Hepatocyte (in vitro differentiated cells): ENCODE results near the gene DNASE1. TPM values are rescaled to one million over a fixed set of nuclear protein-coding genes. Genes with fewer than 3 reads are reported as not detected.

Experiments
- DNase-seq: peaks from one replicate; pipeline ENCODE4 v3.0.0-alpha.2; 2016; ENCODE audit warnings: low spot score
- H2AFZ ChIP-seq: fragments of 200-600 bp; sonication (generic); 2 replicates; pipeline ENCODE4 v1.6.0; 2016; ENCODE audit warnings: antibody characterized with exemption, mild to moderate bottlenecking
- H3K27ac ChIP-seq: fragments of 200-600 bp; sonication (generic); 2 replicates; pipeline ENCODE4 v1.5.1; 2016; ENCODE audit warnings: mild to moderate bottlenecking
- H3K27me3 ChIP-seq: fragments of 200-600 bp; sonication (generic); 2 replicates; pipeline ENCODE4 v1.6.1; 2016
- H3K36me3 ChIP-seq: fragments of 200-600 bp; sonication (generic); replicated peaks from 2 replicates; pipeline ENCODE4 v1.5.1; 2016; ENCODE audit warnings: low read depth; ENCODE audit not compliant: insufficient read depth
- H3K4me1 ChIP-seq: fragments of 200-600 bp; sonication (generic); 2 replicates; pipeline ENCODE4 v1.5.1; 2016; ENCODE audit warnings: mild to moderate bottlenecking, moderate library complexity; ENCODE audit not compliant: insufficient read depth
- H3K4me2 ChIP-seq: fragments of 200-600 bp; sonication (generic); 2 replicates; pipeline ENCODE4 v1.6.0; 2016
- H3K4me3 ChIP-seq: fragments of 200-600 bp; sonication (generic); 2 replicates; pipeline ENCODE4 v1.5.1; 2016; ENCODE audit warnings: mild to moderate bottlenecking
- H3K79me2 ChIP-seq: fragments of 200-600 bp; sonication (generic); 2 replicates; pipeline ENCODE4 v1.6.0; 2017; ENCODE audit warnings: mild to moderate bottlenecking
- H3K9me2 ChIP-seq: fragments of 200-600 bp; sonication (generic); replicated peaks from 2 replicates; pipeline ENCODE4 v1.6.0; 2017; ENCODE audit warnings: mild to moderate bottlenecking; ENCODE audit not compliant: insufficient read depth
- H3K9me3 ChIP-seq: fragments of 200-600 bp; sonication (generic); 2 replicates; pipeline ENCODE4 v1.5.1; 2016; ENCODE audit warnings: low read depth, mild to moderate bottlenecking
- H4K20me1 ChIP-seq: fragments of 200-600 bp; sonication (generic); 2 replicates; pipeline ENCODE4 v1.6.0; 2016; ENCODE audit warnings: mild to moderate bottlenecking; ENCODE audit not compliant: insufficient read depth, poor library complexity, severe bottlenecking
- EZH2 ChIP-seq: fragments of 200-600 bp; sonication (generic); IDR thresholded peaks from 2 replicates; pipeline ENCODE4 v1.6.1; 2016; ENCODE audit warnings: antibody characterized with exemption, mild to moderate bottlenecking, borderline replicate concordance
- EZH2phosphoT487 ChIP-seq: fragments of 200-600 bp; sonication (generic); IDR thresholded peaks from one replicate; pipeline ENCODE4 v1.6.1; 2018; ENCODE audit warnings: antibody characterized with exemption, mild to moderate bottlenecking, low read depth, moderate library complexity; ENCODE audit not compliant: unreplicated experiment, severe bottlenecking
- WGBS: methylation state at CpG from one replicate; pipeline ENCODE4 v1.1.6; 2016; ENCODE audit warnings: low lambda C conversion rate; ENCODE audit errors: missing lambda C conversion rate; 5-methylcytosine and 5-hydroxymethylcytosine counted together
- polyA plus RNA-seq: library from polyadenylated mRNA; unstranded; fragments of >200 nt; fragmentation: Nextera tagmentation; extraction: Ambion mirVana; gene quantifications from 2 replicates; pipeline ENCODE4 v1.2.1, GENCODE V29; 2016
- total RNA-seq: library from RNA; depleted of rRNA; stranded (reverse); fragments of >200 nt; gene quantifications from 2 replicates; pipeline ENCODE4 v1.2.3, GENCODE V29; 2014
- TF ChIP-seq, protein P1 (sequence below): fragments of 200-600 bp; sonication (generic); IDR thresholded peaks from 2 replicates; pipeline ENCODE4 v1.5.1; 2016; ENCODE audit warnings: antibody characterized with exemption, mild to moderate bottlenecking; ENCODE audit not compliant: poor library complexity

The DNASE1 gene
- total and polyA plus RNA-seq, 2 experiments from 2014 or later, result 284 to 337 TPM

DNA sequence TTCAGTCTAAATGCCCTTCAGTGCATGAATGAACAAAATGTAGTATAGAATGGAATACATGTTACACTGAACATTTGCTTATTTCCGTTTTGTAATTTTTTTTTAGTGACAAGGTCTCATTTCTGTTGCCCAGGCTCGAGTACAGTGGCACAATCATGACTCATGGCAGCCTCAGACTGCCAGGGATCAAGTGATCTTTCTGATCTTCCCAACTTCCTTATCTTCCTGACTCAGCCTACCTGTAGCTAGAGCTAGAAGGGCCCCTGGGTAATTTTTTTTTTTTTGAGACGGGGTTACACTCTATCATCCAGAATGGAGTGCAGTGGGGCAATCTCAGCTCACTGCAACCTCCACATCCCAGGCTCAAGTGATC lies 35.7 kb upstream of the DNASE1 start:
- peak overlapping the region; percentile 34 for H3K27ac ChIP-seq
- no peak overlapping the region for H2AFZ ChIP-seq
- H3K9me3 ChIP-seq, result no peaks in the 10 kb centered on the region
- H3K9me2 ChIP-seq, result no peaks in the 10 kb centered on the region
- no peaks in the 10 kb centered on the region for H3K36me3 ChIP-seq
- no peaks in the 10 kb centered on the region for H3K4me1 ChIP-seq
- WGBS, result 88% methylated on average over 3 of the region's 3 CpGs
- no peak for DNase-seq
- TF ChIP-seq EZH2 (no peak), EZH2phosphoT487 (no peak)
- TF ChIP-seq, protein P1, sequence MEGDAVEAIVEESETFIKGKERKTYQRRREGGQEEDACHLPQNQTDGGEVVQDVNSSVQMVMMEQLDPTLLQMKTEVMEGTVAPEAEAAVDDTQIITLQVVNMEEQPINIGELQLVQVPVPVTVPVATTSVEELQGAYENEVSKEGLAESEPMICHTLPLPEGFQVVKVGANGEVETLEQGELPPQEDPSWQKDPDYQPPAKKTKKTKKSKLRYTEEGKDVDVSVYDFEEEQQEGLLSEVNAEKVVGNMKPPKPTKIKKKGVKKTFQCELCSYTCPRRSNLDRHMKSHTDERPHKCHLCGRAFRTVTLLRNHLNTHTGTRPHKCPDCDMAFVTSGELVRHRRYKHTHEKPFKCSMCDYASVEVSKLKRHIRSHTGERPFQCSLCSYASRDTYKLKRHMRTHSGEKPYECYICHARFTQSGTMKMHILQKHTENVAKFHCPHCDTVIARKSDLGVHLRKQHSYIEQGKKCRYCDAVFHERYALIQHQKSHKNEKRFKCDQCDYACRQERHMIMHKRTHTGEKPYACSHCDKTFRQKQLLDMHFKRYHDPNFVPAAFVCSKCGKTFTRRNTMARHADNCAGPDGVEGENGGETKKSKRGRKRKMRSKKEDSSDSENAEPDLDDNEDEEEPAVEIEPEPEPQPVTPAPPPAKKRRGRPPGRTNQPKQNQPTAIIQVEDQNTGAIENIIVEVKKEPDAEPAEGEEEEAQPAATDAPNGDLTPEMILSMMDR, result no peak
- no peak overlapping the region for H3K4me3 ChIP-seq
- no peaks in the 10 kb centered on the region for H3K27me3 ChIP-seq
- peaks cover 85% of the 10 kb centered on the region for H3K79me2 ChIP-seq
- peaks cover 2% of the 10 kb centered on the region for H4K20me1 ChIP-seq
- no peak overlapping the region for H3K4me2 ChIP-seq

DNA sequence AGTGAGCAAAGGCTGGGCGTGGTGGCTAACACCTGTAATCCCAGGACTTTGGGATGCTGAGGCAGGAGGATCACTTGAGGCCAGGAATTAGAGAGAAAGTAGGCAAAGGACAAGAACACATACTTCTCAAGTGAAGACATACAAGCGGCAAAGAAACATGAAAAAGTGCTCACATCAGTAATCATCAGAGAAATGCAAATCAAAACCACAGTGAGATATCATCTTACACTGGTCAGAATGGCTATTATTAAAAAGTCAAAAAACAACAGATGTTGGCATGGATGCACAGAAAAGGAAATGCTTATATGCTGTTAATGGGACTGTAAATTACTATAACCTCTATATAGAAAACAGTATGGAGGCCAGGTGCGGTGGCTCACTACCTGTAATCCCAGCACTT lies 30.8 kb upstream of the DNASE1 start:
- no peak overlapping the region for H2AFZ ChIP-seq
- no peaks in the 10 kb centered on the region for H3K4me1 ChIP-seq
- no peak for TF ChIP-seq EZH2
- TF ChIP-seq, protein P1, result no peak
- no peak for TF ChIP-seq EZH2phosphoT487
- H3K79me2 ChIP-seq, result peaks cover 68% of the 10 kb centered on the region
- DNase-seq, result no peak
- H3K9me2 ChIP-seq, result no peaks in the 10 kb centered on the region
- peaks cover 2% of the 10 kb centered on the region for H4K20me1 ChIP-seq
- WGBS, result 90% methylated on average over 3 of the region's 3 CpGs
- no peak overlapping the region for H3K4me2 ChIP-seq
- no peak overlapping the region for H3K27ac ChIP-seq
- H3K9me3 ChIP-seq, result no peaks in the 10 kb centered on the region
- H3K27me3 ChIP-seq, result no peaks in the 10 kb centered on the region
- H3K4me3 ChIP-seq, result no peak overlapping the region
- H3K36me3 ChIP-seq, result no peaks in the 10 kb centered on the region

DNA sequence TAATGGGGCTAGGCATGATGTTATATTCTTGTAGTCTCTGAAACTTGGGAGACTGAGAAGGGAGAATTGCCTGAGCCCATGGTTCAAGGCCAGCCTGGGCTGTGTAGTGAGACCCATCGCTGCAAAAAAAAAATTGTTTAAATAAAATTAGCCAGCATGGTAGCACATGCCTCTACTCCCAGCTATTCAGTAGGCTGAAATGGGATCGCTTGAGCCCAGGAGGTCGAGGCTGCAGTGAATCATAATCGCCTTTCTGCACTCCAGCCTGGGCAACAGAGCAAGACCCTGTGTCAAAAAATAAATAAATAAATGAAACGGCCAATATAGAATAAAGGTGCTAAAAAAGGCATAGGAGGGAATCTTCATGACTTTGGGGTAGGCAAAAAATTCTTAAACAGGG lies 29.2 kb upstream of the DNASE1 start:
- peaks cover 2% of the 10 kb centered on the region for H4K20me1 ChIP-seq
- no peak overlapping the region for H3K27ac ChIP-seq
- no peaks in the 10 kb centered on the region for H3K36me3 ChIP-seq
- H3K9me2 ChIP-seq, result no peaks in the 10 kb centered on the region
- TF ChIP-seq EZH2phosphoT487, result no peak
- TF ChIP-seq EZH2, result no peak
- TF ChIP-seq, protein P1, result no peak
- H3K4me3 ChIP-seq, result no peak overlapping the region
- H3K9me3 ChIP-seq, result no peaks in the 10 kb centered on the region
- H3K4me1 ChIP-seq, result no peaks in the 10 kb centered on the region
- 96% methylated on average over 5 of the region's 5 CpGs for WGBS
- no peak for DNase-seq
- H3K27me3 ChIP-seq, result no peaks in the 10 kb centered on the region
- H2AFZ ChIP-seq, result no peak overlapping the region
- no peak overlapping the region for H3K4me2 ChIP-seq
- H3K79me2 ChIP-seq, result peaks cover 66% of the 10 kb centered on the region
